Heart left ventricle (tissue), 16 donors: Measurements from ENCODE around the gene ASCC2. TPM values are rescaled to one million over a fixed set of nuclear protein-coding genes. Genes with fewer than 3 reads are reported as not detected.

Experiments used
- ATAC-seq, 4 donors: fragments of 200-7000 bp; cut with Tn5 transposase; one replicate each; pipeline ENCODE4 v1.9.1; 2020 to 2022; ENCODE audit warnings: moderate library complexity in 4 of 4, mild to moderate bottlenecking in 3 of 4, moderate number of reproducible peaks in 1 of 4
- DNase-seq, 5 donors: peaks; one replicate each; pipeline ENCODE4 v3.0.0-alpha.2; 2020
- H3K27ac ChIP-seq, 12 donors: fragments of 200-600 bp; sonication (generic) in 4 of 12; one replicate each; pipeline versions ENCODE4 v1.5.0 to v1.8.0; 2016 to 2022; ENCODE audit warnings: mild to moderate bottlenecking in 2 of 12
- H3K27me3 ChIP-seq, 9 donors: fragments of 200-600 bp; sonication (generic) in 2 of 9; one replicate each; pipeline versions ENCODE4 v1.5.1 to v1.8.0; 2016 to 2022; ENCODE audit warnings: mild to moderate bottlenecking in 3 of 9
- H3K36me3 ChIP-seq, 9 donors: fragments of 200-600 bp; sonication (generic) in 2 of 9; one replicate each; pipeline versions ENCODE4 v1.5.0 to v1.8.0; 2018 to 2022; ENCODE audit warnings: mild to moderate bottlenecking in 2 of 9
- H3K4me1 ChIP-seq, 12 donors: fragments of 200-600 bp; sonication (generic) in 4 of 12; one replicate each; pipeline versions ENCODE4 v1.5.0 to v1.8.0; 2016 to 2022; ENCODE audit warnings: mild to moderate bottlenecking in 3 of 12
- H3K4me3 ChIP-seq, 12 donors: fragments of 200-600 bp; sonication (generic) in 4 of 12; one replicate each; pipeline versions ENCODE4 v1.5.0 to v1.8.0; 2017 to 2022; ENCODE audit warnings: mild to moderate bottlenecking in 9 of 12, moderate library complexity in 4 of 12
- H3K9me3 ChIP-seq, 12 donors: fragments of 200-600 bp; sonication (generic) in 4 of 12; one replicate each; pipeline versions ENCODE4 v1.5.0 to v1.8.0; 2016 to 2022; ENCODE audit warnings: mild to moderate bottlenecking in 1 of 12
- CTCF ChIP-seq, 12 donors: fragments of 200-600 bp; sonication (generic) in 4 of 12; IDR thresholded peaks; one replicate each; pipeline versions ENCODE4 v1.5.0 to v1.8.0; 2018 to 2022; ENCODE audit warnings: antibody characterized with exemption in 12 of 12, mild to moderate bottlenecking in 5 of 12
- POLR2A ChIP-seq, 2 donors: fragments of 450-650 bp; IDR thresholded peaks; one replicate each; pipeline ENCODE4 v1.6.1; 2017; ENCODE audit warnings: antibody characterized with exemption in 2 of 2, mild to moderate bottlenecking in 2 of 2, moderate library complexity in 2 of 2
- WGBS, 4 donors: extraction: QIAGEN DNeasy Blood & Tissue Kit in 2 of 4; methylation state at CpG; one replicate each; pipeline versions ENCODE4 v1.1.5 to v1.1.7; 2013 to 2018; 5-methylcytosine and 5-hydroxymethylcytosine counted together
- intact Hi-C, 10 donors: fragments of 100-400 bp; cut with DNase I; formaldehyde crosslinking; loops; one replicate each; pipeline versions ENCODE4 v1.11.1 to v1.14.2; 2022
- polyA plus RNA-seq, 2 donors: library from polyadenylated mRNA; stranded (reverse); fragments of 200-250 nt; gene quantifications; one replicate each; pipeline ENCODE4 v1.2.3, GENCODE V29; 2013
- total RNA-seq, 9 donors: library from RNA; depleted of rRNA in 2 of 9; stranded (reverse); fragments of >200 nt in 2 of 9; fragmentation: NEBNext Ultra II Directional in 3 of 9; extraction: Animal tissue kit (Norgen Biotek cat#: 25700) in 3 of 9; gene quantifications; one replicate each; pipeline versions ENCODE4 v1.1.0 to v1.2.4, GENCODE V29; 2016 to 2023
- donor health status: ischemic (EF 13 %, LVEDD 7.1; RV severe dilation, severe dysfunction).
- donor health status: healthy with polysubstance abuse.
- donor health status: DM: no; HTN: yes; CAD: no.
- donor health status: DM: no; HTN: no; CAD: no.
- donor health status: ischemic (EF 25% LVEDD 6.9; RV normal size, moderate dysfunction).
- donor health status: ischemic (EF 25% LVEDD 5.7; RV mildly dilated, moderate dysfunction).
- donor health status: healthy.
- donor health status: DM: yes; HTN: yes; CAD: no.
- donor health status: ischemic (EF 35%, LVEDD 5.7; RV mildly dilated, moderate dysfunction).
- donor health status: nonischemic (EF 11% LVEDD 7.7; RV severe dilation, severe dysfunction).
- donor health status: DM: yes; HTN: yes; CAD: no.
- donor health status: PGD.
- donor health status: ischemic (EF 29% LVEDD 5.4; RV normal size, mild dysfunction).
- donor health status: nonischemic (EF 23%, LVEDD 6.1; RV moderate dilation, normal function).

The ASCC2 gene
- total and polyA plus RNA-seq, 11 donors: 23.6 to 77.1 (median 36.7) TPM

- Histone ChIP-seq H3K4me1 (peaks cover 0 to 19% (median 6%) of the 10 kb centered on the region in 12 donors), H3K9me3 (no peaks in the 10 kb centered on the region), H3K27me3 (no peaks in the 10 kb centered on the region), H3K36me3 (peaks cover 0 to 98% (median 86%) of the 10 kb centered on the region in 9 donors), H3K4me3 (no peak overlapping the region), H3K27ac (no peak overlapping the region)
- intact Hi-C loops: no loop called here
- TF ChIP-seq POLR2A (IDR thresholded peaks at IDR 0.05) (no peak), CTCF (IDR thresholded peaks at IDR 0.05) (no peak)
- 96 to 99% (median 98%) methylated on average over 15 to 17 of the region's 17 CpGs for WGBS, 4 donors
- no peak for DNase-seq
- no peak for ATAC-seq
Observed at GRCh38 chr22:29793396-29793795, 44.7 kb downstream of the ASCC2 start.

GRCh38 chr22:29790061-29790460 is 48.0 kb downstream of the ASCC2 start:
- Histone ChIP-seq H3K4me3 (no peak overlapping the region), H3K9me3 (no peaks in the 10 kb centered on the region), H3K27ac (no peak overlapping the region), H3K27me3 (no peaks in the 10 kb centered on the region), H3K4me1 (peaks cover 0 to 6% (median 0%) of the 10 kb centered on the region in 12 donors), H3K36me3 (peaks cover 0 to 82% (median 76%) of the 10 kb centered on the region in 9 donors)
- WGBS, 4 donors: 87 to 92% (median 90%) methylated on average over 5 of the region's 5 CpGs
- DNase-seq (no peak), ATAC-seq (no peak)
- intact Hi-C loops: no loop called here
- TF ChIP-seq POLR2A (IDR thresholded peaks at IDR 0.05) (no peak), CTCF (IDR thresholded peaks at IDR 0.05) (no peak)

GRCh38 chr22:29788339-29789279 is 49.5 kb downstream of the ASCC2 start:
- TF ChIP-seq CTCF (IDR thresholded peaks at IDR 0.05): no peak
- no peak for TF ChIP-seq POLR2A (IDR thresholded peaks at IDR 0.05)
- Histone ChIP-seq H3K27ac (no peak overlapping the region), H3K4me3 (no peak overlapping the region), H3K4me1 (peaks cover 0 to 21% (median 7%) of the 10 kb centered on the region in 12 donors), H3K27me3 (no peaks in the 10 kb centered on the region), H3K36me3 (peaks cover 0 to 70% (median 64%) of the 10 kb centered on the region in 9 donors), H3K9me3 (no peaks in the 10 kb centered on the region)
- ATAC-seq (no peak), DNase-seq (no peak)
- intact Hi-C loops: no loop called here
- WGBS, 4 donors: 86 to 90% (median 89%) methylated on average over 19 to 27 of the region's 27 CpGs

GRCh38 chr22:29787371-29787980 is 50.6 kb downstream of the ASCC2 start:
- Histone ChIP-seq H3K9me3 (no peaks in the 10 kb centered on the region), H3K4me3 (no peak overlapping the region), H3K27me3 (no peaks in the 10 kb centered on the region), H3K27ac (no peak overlapping the region), H3K4me1 (peaks cover 0 to 23% (median 8%) of the 10 kb centered on the region in 12 donors), H3K36me3 (peaks cover 0 to 58% (median 53%) of the 10 kb centered on the region in 9 donors)
- intact Hi-C loops: no loop called here
- DNase-seq: no peak
- no peak for ATAC-seq
- 75 to 79% (median 76%) methylated on average over 7 to 9 of the region's 9 CpGs for WGBS, 4 donors
- no peak for TF ChIP-seq POLR2A (IDR thresholded peaks at IDR 0.05)
- no peak for TF ChIP-seq CTCF (IDR thresholded peaks at IDR 0.05)
